ENCODE data around the gene MRPL42. TPM values are rescaled to one million over a fixed set of nuclear protein-coding genes. Genes with fewer than 3 reads are reported as not detected.
"Not testable (repeated sequence)": the region's sequence is repeated elsewhere in the genome, so short reads cannot be mapped to it uniquely, and the experiment has no call there.

MRPL42 gene
- total and polyA plus RNA-seq, 2 donors (not counting 1 experiment from before 2014, with no cell fraction given) = 68.0 to 87.3 TPM

DNA sequence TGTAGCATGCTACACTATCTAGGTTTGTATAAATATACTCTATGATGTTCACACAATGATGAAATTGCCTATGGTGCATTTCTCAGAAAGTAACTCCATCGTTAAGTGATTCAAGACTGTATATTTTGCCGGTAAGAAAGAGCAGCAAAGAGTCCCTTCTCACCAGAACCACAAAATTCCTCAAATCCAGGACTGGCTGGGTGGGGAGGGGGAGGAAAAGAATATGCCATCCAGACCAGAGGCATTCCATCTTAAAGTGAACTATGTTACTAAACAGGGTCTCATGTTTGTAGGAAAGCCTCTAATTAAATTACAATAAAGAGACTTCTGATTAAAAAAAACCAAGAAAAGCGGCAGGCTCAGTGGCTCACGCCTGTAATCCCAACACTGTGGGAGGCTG, 37.0 kb upstream of the MRPL42 start:
- Histone ChIP-seq H3K79me2 (ENCODE audit: control insufficient read depth, insufficient read depth, low read length) (peaks cover 93% of the 10 kb centered on the region), H2AFZ (ENCODE audit: low read length) (no peak overlapping the region), H3K9me3 (ENCODE audit: control insufficient read depth, insufficient read depth, low read depth, low read length) (no peaks in the 10 kb centered on the region), H3K36me3 (ENCODE audit: control insufficient read depth, insufficient read depth, low read length) (no peaks in the 10 kb centered on the region), H3K9ac (ENCODE audit: insufficient read depth, low read length) (no peak overlapping the region), H4K20me1 (ENCODE audit: control insufficient read depth, extremely low read depth, insufficient read depth, low read length) (no peaks in the 10 kb centered on the region), H3K27me3 (ENCODE audit: control insufficient read depth, insufficient read depth, low read length) (no peaks in the 10 kb centered on the region), H3K4me1 (ENCODE audit: control insufficient read depth, extremely low read depth, insufficient read depth, low read length) (peaks cover 5% of the 10 kb centered on the region), H3K27ac (ENCODE audit: insufficient read depth, low read length) (no peak overlapping the region), H3K4me3 (replicated peaks in 1 of 4; ENCODE audit: control extremely low read depth in 1 of 4, insufficient read depth in 1 of 4, low read depth in 3 of 4, low read length in 4 of 4) (no peak overlapping the region), H3K4me2 (ENCODE audit: extremely low read depth, insufficient read depth, low read length) (no peak overlapping the region)
- DNase-seq (ENCODE audit: low read depth in 2 of 2) = peak in 1 of 2 donors; percentile 27
- no peak for TF ChIP-seq EZH2 (IDR thresholded peaks at IDR 0.05; ENCODE audit: low read length, missing control alignments)
- TF ChIP-seq, protein P1, sequence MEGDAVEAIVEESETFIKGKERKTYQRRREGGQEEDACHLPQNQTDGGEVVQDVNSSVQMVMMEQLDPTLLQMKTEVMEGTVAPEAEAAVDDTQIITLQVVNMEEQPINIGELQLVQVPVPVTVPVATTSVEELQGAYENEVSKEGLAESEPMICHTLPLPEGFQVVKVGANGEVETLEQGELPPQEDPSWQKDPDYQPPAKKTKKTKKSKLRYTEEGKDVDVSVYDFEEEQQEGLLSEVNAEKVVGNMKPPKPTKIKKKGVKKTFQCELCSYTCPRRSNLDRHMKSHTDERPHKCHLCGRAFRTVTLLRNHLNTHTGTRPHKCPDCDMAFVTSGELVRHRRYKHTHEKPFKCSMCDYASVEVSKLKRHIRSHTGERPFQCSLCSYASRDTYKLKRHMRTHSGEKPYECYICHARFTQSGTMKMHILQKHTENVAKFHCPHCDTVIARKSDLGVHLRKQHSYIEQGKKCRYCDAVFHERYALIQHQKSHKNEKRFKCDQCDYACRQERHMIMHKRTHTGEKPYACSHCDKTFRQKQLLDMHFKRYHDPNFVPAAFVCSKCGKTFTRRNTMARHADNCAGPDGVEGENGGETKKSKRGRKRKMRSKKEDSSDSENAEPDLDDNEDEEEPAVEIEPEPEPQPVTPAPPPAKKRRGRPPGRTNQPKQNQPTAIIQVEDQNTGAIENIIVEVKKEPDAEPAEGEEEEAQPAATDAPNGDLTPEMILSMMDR (conservative IDR thresholded peaks at IDR 0.05 in 1 of 2, IDR thresholded peaks at IDR 0.05 in 1 of 2; ENCODE audit: low read depth in 1 of 2, low read length in 2 of 2) = no peak

DNA sequence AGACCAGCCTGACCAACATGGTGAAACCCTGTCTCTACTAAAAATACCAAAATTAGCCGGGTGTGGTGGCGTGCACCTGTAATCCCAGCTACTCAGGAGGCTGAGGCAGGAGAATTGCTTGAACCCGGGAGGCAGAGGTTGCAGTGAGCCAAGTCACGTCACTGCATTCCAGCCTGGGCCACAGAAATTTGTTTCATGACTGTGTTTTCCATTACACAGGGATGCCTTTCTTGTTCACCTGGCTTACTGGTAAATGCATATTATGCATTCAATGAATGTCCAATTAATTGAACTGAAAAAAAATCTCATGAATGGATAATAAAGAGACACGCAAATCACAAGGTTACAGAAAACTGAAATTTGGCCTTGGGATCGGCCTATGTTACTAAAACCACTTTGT, 35.3 kb upstream of the MRPL42 start:
- H3K9me3 ChIP-seq (ENCODE audit: control insufficient read depth, insufficient read depth, low read depth, low read length); H3K9ac ChIP-seq (ENCODE audit: insufficient read depth, low read length); H3K27ac ChIP-seq (ENCODE audit: insufficient read depth, low read length); H2AFZ ChIP-seq (ENCODE audit: low read length); H3K36me3 ChIP-seq (ENCODE audit: control insufficient read depth, insufficient read depth, low read length); H3K27me3 ChIP-seq (ENCODE audit: control insufficient read depth, insufficient read depth, low read length); H3K4me1 ChIP-seq (ENCODE audit: control insufficient read depth, extremely low read depth, insufficient read depth, low read length); H3K4me2 ChIP-seq (ENCODE audit: extremely low read depth, insufficient read depth, low read length); H4K20me1 ChIP-seq (ENCODE audit: control insufficient read depth, extremely low read depth, insufficient read depth, low read length); DNase-seq (ENCODE audit: low read depth in 2 of 2); H3K4me3 ChIP-seq (replicated peaks in 1 of 4; ENCODE audit: control extremely low read depth in 1 of 4, insufficient read depth in 1 of 4, low read depth in 3 of 4, low read length in 4 of 4): not testable (repeated sequence)
- peaks cover 94% of the 10 kb centered on the region for H3K79me2 ChIP-seq (ENCODE audit: control insufficient read depth, insufficient read depth, low read length)

DNA sequence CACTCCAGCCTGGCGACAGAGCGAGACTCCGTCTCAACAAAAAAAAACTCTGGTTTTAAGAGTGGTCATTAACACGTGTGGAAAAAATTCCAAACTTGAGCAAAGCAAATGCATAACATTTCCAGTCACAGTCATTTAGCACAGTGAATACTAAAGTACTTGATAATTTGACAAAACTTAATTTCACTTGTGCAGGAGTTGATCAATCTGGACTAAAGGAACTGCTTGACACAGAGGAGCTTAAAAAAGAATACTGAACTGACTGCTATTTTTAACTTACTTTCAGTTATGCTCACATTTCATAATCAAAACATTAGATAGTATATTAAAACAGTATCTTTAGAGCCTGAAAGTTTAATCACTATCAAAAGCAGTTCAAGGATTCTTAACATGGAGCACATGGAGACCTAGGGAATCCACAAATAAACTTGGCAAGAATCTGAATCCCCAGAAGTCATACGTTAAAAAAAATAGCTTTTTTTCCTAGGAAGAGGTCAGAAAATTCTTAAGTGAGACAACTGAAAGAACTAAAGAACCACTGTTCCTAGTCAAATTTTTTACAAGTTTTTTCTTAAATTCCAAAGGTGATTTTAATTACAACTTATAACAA, 33.0 kb upstream of the MRPL42 start:
- DNase-seq (ENCODE audit: low read depth in 2 of 2) = peak; percentile 24 to 39
- H3K27ac ChIP-seq (ENCODE audit: insufficient read depth, low read length) = no peak overlapping the region
- H3K9ac ChIP-seq (ENCODE audit: insufficient read depth, low read length) = no peak overlapping the region
- H3K79me2 ChIP-seq (ENCODE audit: control insufficient read depth, insufficient read depth, low read length) = peaks cover 95% of the 10 kb centered on the region
- H3K9me3 ChIP-seq (ENCODE audit: control insufficient read depth, insufficient read depth, low read depth, low read length) = no peaks in the 10 kb centered on the region
- no peaks in the 10 kb centered on the region for H3K36me3 ChIP-seq (ENCODE audit: control insufficient read depth, insufficient read depth, low read length)
- H2AFZ ChIP-seq (ENCODE audit: low read length) = no peak overlapping the region
- TF ChIP-seq, protein P1 (conservative IDR thresholded peaks at IDR 0.05 in 1 of 2, IDR thresholded peaks at IDR 0.05 in 1 of 2; ENCODE audit: low read depth in 1 of 2, low read length in 2 of 2) = no peak
- no peak for TF ChIP-seq EZH2 (IDR thresholded peaks at IDR 0.05; ENCODE audit: low read length, missing control alignments)
- peaks cover 7% of the 10 kb centered on the region for H3K4me1 ChIP-seq (ENCODE audit: control insufficient read depth, extremely low read depth, insufficient read depth, low read length)
- H3K27me3 ChIP-seq (ENCODE audit: control insufficient read depth, insufficient read depth, low read length) = no peaks in the 10 kb centered on the region
- H3K4me2 ChIP-seq (ENCODE audit: extremely low read depth, insufficient read depth, low read length) = peak overlapping the region; percentile 62
- peak overlapping the region in 2 of 4 experiments; percentile 2 to 24 for H3K4me3 ChIP-seq (replicated peaks in 1 of 4; ENCODE audit: control extremely low read depth in 1 of 4, insufficient read depth in 1 of 4, low read depth in 3 of 4, low read length in 4 of 4)
- H4K20me1 ChIP-seq (ENCODE audit: control insufficient read depth, extremely low read depth, insufficient read depth, low read length) = peaks cover 5% of the 10 kb centered on the region

Data from fibroblast of lung (primary cell).